Left renal pelvis (tissue), 4 donors: ENCODE results near the gene ARHGAP40. TPM values are rescaled to one million over a fixed set of nuclear protein-coding genes. Genes with fewer than 3 reads are reported as not detected.

ENCODE experiments used
- DNase-seq, 4 donors: peaks; one replicate each; pipeline ENCODE4 v3.0.0-alpha.2; 2013; ENCODE audit warnings: low read depth in 4 of 4, low spot score in 3 of 4
- polyA plus RNA-seq, 4 donors: library from polyadenylated mRNA; unstranded; fragments of 120-200 nt; gene quantifications; one replicate each; pipeline ENCODE4 v1.2.1, GENCODE V29; 2013; ENCODE audit not compliant: insufficient read length in 4 of 4

Gene ARHGAP40
- polyA plus RNA-seq, 4 donors, result 0.12 to 3.7 (median 1.2) TPM

DNA sequence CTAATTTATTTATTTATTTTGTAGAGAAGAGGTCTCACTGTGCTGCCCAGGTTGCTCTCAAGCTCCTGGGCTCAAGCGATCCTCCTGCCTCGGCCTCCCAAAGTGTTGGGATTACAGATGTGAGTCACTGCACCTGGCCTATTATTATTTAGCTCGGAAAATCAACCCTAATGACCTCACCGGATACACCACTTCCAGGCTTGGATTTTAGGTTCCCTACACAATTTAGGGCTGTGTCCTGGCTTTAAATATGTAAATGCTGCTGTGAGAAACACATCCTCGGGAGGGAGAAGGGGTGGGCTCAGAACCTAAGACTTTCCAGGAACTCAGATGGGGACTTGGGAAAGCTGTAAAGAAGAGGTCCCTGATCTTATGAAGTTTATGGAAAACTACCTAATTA lies 71.7 kb downstream of the ARHGAP40 start:
- DNase-seq, result no peak

DNA sequence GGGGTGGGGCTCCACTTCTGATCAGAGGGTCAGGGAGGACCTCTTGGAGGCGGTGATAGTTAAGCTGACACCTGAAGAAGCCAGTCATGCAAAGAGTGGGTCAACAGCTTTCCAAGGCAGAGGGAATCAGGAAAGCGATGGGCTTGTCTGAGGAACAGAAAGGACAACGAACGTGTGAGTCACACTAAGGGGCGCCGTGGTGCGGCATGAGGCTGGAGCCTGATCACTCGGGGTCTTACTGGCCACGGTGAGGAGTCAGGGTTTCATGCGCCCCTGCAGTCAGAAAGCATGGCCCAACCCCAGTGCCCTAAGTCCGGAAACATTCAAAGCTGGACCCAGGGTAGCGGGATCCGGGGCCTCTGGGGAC lies 72.1 kb downstream of the ARHGAP40 start:
- no peak for DNase-seq

DNA sequence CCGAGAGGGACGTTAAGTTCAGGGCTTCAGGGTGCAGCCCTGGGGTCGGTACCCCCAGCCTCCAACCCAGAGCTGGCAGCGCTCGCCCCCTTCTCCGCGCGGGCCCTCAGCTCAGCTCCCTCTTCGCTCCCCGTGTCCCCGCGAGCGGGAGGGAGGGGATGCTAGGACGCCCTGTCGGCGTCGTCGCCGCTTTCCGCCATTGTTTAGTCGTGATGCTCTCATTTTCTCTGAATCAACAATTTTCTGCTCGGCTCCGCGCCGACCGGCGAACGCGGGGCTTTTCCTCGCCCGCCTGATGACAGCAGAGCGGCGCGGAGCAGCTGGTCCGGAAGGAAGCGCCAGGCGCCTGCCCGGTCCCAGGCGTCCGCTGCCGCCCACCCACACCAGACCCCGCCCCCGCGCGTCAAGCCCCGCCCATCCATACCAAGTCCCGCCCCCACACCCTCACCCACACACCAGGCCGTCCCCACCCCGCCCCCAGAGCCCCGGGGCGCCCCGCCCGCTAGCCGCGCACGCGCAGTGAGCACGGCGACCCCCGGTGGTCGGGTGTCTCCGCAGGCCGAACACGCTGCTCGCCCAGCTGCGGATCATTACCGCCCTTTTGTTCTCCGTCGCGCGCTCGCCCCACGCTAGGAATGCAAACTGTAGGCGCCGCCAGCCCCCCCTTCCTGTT lies 72.6 kb downstream of the ARHGAP40 start:
- DNase-seq, result peak; percentile 42 to 56 (median 52)

DNA sequence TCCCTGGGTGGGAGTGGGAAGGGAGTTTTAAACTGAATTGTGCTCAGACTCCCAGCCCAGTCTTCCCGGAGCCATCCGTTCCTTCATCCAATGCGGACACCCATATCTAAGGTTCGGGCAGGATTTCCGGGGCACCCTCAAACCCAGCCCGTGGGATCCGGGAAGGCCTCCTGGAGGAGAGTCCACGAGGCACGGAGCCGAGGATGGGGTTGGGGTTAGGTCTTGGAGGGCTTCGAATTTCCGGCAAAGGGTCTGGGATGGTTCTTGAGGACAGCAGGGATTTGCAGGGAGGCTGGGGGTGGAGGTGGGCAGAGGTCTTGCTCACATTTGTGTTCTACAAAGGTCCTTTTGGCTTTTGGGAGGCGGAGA lies 73.1 kb downstream of the ARHGAP40 start:
- no peak for DNase-seq

DNA sequence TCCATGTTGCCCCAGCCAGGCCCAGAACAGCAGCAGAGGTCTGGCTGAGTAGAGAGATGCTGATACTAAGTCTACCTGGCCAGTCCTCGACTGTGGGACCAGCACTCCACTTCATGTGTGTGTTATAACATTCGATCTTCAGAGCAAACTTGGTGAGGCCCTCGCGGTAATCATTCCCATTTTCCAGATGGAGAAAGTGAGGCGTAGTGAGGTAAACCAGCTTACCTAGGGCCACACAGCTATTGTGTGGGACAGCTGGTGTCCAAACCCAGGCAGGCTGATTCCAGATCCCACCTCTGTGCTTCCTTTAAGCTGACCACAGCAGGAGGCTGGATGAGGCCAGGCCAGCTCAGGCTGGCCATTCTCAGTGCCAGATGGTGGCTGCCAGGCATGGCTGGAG lies 75.0 kb downstream of the ARHGAP40 start:
- no peak for DNase-seq

DNA sequence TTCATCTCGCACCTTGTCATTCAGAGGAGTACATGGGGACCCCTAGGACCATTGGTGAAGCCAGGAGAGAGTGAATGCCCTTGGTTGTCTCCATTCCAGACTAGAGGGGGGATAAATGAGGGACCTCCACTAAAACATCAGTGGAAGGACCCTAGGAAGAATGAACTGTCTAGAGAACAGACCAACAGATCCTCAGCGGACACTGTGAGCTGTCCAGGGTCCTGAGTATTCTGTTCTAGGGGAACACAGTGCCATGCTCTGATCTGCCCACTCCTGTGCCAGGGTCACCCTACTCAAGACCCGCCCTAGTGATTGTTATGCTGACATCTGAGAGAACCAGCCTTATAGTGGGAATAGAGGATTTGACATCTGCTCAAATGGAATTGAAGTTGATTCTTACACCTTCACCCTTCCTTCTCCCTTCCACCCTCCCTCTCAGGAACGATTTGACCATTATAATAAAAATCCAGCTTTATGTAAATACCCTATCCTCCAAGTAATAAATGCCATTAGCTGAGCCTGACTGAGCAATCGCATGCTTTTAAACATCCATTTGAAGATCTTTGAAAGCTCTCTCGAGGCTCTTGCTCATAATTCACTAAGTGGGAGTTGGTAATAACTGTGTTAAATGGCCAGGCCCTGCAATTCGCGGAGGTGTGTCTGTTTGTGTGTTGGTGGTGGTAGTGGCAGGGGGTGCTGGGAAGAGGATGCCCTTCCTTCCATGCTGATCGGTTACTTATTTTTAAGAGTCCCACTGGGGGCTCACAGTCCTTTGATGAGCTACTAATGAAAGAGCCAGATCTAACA lies 79.1 kb downstream of the ARHGAP40 start:
- DNase-seq, result peak; percentile 50 to 73 (median 58)

DNA sequence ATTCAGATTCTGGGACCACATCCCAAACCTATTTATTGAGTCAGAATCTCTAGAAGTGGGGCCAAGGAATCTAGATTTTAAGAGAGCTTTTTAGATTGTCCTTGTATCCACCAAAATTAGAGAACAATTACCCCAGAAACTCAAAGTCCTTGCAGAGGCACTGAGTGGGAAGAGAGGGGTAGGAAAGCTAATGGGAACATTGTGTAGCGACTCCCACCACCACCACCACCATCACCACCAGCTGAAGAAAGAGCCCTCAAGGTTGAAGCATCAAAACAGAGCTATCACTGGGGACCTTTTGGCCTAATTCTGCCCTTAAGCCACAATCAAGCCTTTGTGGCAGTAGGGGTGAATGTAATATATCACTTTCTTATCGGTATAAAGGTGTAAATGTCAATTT lies 83.7 kb downstream of the ARHGAP40 start:
- DNase-seq, result no peak

DNA sequence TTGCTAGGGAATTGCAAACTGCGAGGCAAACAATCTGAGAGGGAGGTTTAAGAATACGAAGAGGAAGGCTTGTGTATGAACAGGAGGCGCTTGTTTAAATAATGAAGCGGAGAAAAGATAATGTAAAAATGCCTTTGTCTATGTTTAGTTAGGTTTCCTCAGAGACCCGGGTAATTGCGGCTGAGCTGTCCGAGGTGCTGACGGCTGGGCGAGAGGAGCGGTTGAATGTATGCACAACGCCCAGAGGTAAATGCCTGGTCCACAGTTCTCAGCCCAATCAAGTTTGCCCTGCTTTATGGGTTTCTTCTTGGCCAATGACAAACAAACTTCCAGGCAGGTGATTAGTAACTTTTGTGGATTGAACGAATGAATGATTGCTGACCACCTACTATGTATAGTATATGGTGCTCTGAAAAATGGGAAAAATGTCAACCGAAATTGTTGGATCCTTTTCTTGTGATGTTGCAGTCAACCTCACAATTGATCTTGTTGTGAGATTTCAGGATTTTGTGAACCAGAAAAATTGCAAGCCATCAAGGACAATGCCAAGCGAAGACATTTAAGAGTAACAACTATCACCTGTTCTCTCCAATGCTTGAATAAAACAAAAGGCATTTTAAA lies 84.4 kb downstream of the ARHGAP40 start:
- DNase-seq, result peak in 1 of 4 donors; percentile 57

DNA sequence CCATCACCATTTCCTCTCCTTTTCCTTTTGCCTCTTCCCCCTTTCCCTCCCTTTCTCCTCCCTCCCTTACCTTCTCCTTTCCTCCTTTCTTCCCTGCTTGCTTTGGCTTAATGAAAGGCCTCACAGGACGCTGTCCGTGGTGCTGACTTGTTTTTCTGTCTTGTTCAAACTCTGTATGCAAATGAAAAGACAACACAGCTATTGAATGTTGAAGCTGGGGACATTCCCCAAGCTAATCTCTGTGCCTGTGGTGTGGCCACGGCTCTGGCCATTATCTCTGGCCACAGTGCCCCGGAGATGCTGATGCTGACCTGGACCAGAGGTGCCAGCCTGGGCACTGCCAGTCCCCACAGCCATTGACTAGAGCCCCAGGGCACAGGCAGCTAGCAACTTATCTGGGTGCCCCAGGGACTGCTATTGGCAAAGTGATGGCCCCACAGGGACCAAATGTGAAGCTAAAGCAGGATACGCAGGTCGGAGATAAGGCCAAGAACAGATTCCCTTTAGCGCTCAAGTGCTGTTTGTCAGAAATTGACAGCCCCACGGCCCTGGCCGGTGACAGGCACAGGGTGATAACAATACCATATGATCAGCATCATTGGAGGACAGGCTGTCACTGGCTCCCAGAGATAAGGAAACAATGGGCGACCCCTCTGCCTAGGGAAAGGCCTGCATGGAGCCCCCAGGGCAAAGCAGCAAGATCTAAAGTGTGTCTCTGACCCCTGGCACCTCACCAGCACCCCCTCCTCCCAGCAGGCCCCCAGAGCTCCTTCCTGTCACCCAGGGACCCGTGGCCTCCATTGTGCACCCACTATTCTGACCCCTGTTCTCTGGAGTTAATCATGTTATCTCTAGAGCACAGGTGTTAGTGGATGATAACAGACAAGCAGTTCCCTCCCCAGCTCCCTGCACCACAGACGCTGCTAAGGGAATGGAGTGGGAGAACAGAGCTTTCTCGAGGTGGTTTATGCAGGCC lies 91.1 kb downstream of the ARHGAP40 start:
- DNase-seq, result peak in 3 of 4 donors; percentile 68 to 81 (median 69)

DNA sequence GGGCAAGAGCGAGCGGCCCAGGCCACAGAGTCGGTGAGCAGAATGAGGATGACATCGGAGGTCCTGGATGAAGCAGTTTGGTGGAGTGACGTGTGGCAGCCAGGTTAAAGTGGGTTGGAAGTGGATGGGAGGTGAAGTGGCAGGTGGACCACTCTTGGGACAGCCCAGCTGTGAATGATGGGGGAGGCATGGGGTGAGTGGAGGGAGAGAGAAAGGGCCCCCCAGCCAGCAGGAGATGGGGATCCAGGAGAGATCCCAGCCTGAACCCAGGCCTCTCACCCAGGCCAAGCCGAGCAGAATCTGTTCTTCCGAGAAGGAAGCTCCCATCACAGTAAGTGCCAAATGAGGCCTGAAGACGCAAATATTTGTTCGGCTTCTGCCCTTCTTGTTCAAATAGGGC lies 95.7 kb downstream of the ARHGAP40 start:
- DNase-seq, result no peak

DNA sequence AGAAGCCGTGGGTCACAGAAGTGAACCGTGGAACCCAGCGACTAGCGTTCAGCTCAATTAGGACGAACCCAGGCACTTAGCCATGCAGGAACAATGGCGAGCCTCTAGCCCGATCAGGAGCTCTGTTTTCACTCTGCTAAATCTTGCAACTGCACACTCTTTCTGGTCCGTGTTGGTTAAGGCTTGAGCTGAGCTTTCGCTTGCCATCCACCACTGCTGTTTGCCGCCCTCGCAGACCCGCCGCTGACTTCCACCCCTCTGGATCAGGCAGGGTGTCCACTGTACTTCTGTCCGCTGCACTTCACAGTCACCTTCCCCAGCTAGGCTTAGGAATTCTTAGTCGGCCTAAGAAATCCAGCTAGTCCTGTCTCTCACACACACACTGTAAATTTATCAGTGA lies 96.9 kb downstream of the ARHGAP40 start:
- DNase-seq, result no peak

DNA sequence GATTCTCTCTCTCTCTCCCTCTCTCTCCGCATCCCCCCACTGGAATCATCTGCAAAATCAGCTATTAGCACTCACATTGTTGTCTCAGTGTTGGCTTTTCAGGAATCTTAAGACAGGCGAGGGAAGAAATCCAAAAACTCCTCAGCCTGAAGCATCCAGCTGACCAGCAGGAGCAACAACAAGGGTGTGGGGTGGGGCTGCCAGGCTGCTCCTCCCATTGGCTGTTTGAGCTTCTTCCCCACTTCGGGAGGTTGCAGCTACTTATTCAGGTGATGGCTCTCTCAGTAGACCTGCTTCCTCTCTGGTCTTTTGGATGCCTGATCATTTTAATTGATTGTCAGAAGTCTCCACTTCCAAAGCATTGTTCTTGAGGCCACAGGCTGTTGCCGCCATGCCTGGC lies 98.5 kb downstream of the ARHGAP40 start:
- DNase-seq, result no peak

Other genes starting within 250 kb of the ARHGAP40 start
- gene SNHG17, start 166.5 kb upstream of the ARHGAP40 start, polyA plus RNA-seq, result 10 to 100 TPM; 21.7 to 78.9 (median 26.5) TPM
- 10 to 100 TPM; 31.3 to 41.9 (median 38.5) TPM for gene RALGAPB, start 129.0 kb upstream of the ARHGAP40 start, polyA plus RNA-seq
- gene ADIG, start 20.6 kb upstream of the ARHGAP40 start, polyA plus RNA-seq, result not detected
- gene SLC32A1, start 122.7 kb downstream of the ARHGAP40 start, polyA plus RNA-seq, result 1 to 10 TPM in 3 of 4 donors, not detected in 1; 1.3 to 2.4 (median 2.0) TPM
- 10 to 100 TPM in 1 of 4 donors, 1 to 10 TPM in 3; 7.9 to 10.7 (median 9.1) TPM for gene ACTR5, start 146.7 kb downstream of the ARHGAP40 start, polyA plus RNA-seq
- 1 to 10 TPM; 4.5 to 7.5 (median 6.5) TPM for gene PPP1R16B, start 203.9 kb downstream of the ARHGAP40 start, polyA plus RNA-seq